Loucy (cell line): ENCODE data around the gene RING1.

Experiments used
- H2AFZ ChIP-seq: fragments of 200-600 bp; sonication (generic); 2 replicates; pipeline ENCODE4 v1.6.0; 2016; ENCODE audit warnings: antibody characterized with exemption, mild to moderate bottlenecking, low read length, moderate library complexity
- H3F3A ChIP-seq: fragments of 200-600 bp; 2 replicates; pipeline ENCODE4 v1.6.0; 2016; ENCODE audit warnings: antibody characterized with exemption, low read depth, mild to moderate bottlenecking
- H3K27me3 ChIP-seq: fragments of 200-600 bp; sonication (generic); 2 replicates; pipeline ENCODE4 v1.6.1; 2014; ENCODE audit warnings: low read length, mild to moderate bottlenecking; ENCODE audit not compliant: insufficient read depth, poor library complexity, severe bottlenecking
- H3K36me3 ChIP-seq: fragments of 200-600 bp; sonication (generic); 2 replicates; pipeline ENCODE4 v1.6.1; 2016; ENCODE audit warnings: low read length; ENCODE audit not compliant: insufficient read depth
- H3K4me1 ChIP-seq: fragments of 200-600 bp; sonication (generic); 2 replicates; pipeline ENCODE4 v1.5.1; 2014; ENCODE audit warnings: low read length, mild to moderate bottlenecking; ENCODE audit not compliant: insufficient read depth, poor library complexity, severe bottlenecking
- H3K4me2 ChIP-seq: fragments of 200-600 bp; sonication (generic); 2 replicates; pipeline ENCODE4 v1.6.0; 2014; ENCODE audit warnings: antibody characterized with exemption, low read length, low read depth, mild to moderate bottlenecking; ENCODE audit not compliant: poor library complexity, severe bottlenecking
- H3K4me3 ChIP-seq: fragments of 200-600 bp; sonication (generic); 2 replicates; pipeline ENCODE4 v1.5.1; 2014; ENCODE audit warnings: low read length, mild to moderate bottlenecking, mixed read lengths; ENCODE audit not compliant: poor library complexity, severe bottlenecking
- H3K79me2 ChIP-seq: fragments of 200-600 bp; sonication (generic); 2 replicates; pipeline ENCODE4 v1.6.1; 2014; ENCODE audit warnings: low read length; ENCODE audit not compliant: insufficient read depth
- H3K9ac ChIP-seq: fragments of 200-600 bp; sonication (generic); 2 replicates; pipeline ENCODE4 v1.6.0; 2014; ENCODE audit warnings: mild to moderate bottlenecking, low read depth, low read length, moderate library complexity; ENCODE audit not compliant: poor library complexity, severe bottlenecking
- H3K9me2 ChIP-seq: fragments of 200-600 bp; sonication (generic); replicated peaks from 2 replicates; pipeline ENCODE4 v1.6.1; 2016; ENCODE audit warnings: low read depth, low read length, mixed read lengths
- H3K9me3 ChIP-seq: fragments of 200-600 bp; sonication (generic); 2 replicates; pipeline ENCODE4 v1.6.1; 2014; ENCODE audit warnings: mild to moderate bottlenecking, antibody characterized with exemption, low read length, low read depth; ENCODE audit not compliant: insufficient read depth
- H4K20me1 ChIP-seq: fragments of 200-600 bp; sonication (generic); 2 replicates; pipeline ENCODE4 v1.6.0; 2014; ENCODE audit warnings: antibody characterized with exemption, low read length, mild to moderate bottlenecking; ENCODE audit not compliant: insufficient read depth, poor library complexity, severe bottlenecking
- CTCF ChIP-seq: fragments of 200-600 bp; sonication (generic); conservative IDR thresholded peaks from 2 replicates; pipeline ENCODE4 v1.5.1; 2014; ENCODE audit warnings: mild to moderate bottlenecking, antibody characterized with exemption, low read length
- EZH2phosphoT487 ChIP-seq: fragments of 200-600 bp; IDR thresholded peaks from 2 replicates; pipeline ENCODE4 v1.6.1; 2018; ENCODE audit warnings: antibody characterized with exemption, mild to moderate bottlenecking, moderate library complexity, borderline replicate concordance

The RING1 gene

GRCh38 chr6:33176906-33177305 is 31.4 kb upstream of the RING1 start:
- H3K9me3 ChIP-seq: no peaks in the 10 kb centered on the region
- no peaks in the 10 kb centered on the region for H3K36me3 ChIP-seq
- no peaks in the 10 kb centered on the region for H3K4me1 ChIP-seq
- H3K9me2 ChIP-seq: no peaks in the 10 kb centered on the region
- no peak for TF ChIP-seq EZH2phosphoT487
- TF ChIP-seq CTCF: no peak
- H3K79me2 ChIP-seq: no peaks in the 10 kb centered on the region
- no peak overlapping the region for H3K4me2 ChIP-seq
- peaks cover 41% of the 10 kb centered on the region for H3K27me3 ChIP-seq
- no peak overlapping the region for H2AFZ ChIP-seq
- H3K4me3 ChIP-seq: no peak overlapping the region
- H3F3A ChIP-seq: no peaks in the 10 kb centered on the region
- H3K9ac ChIP-seq: no peak overlapping the region
- no peaks in the 10 kb centered on the region for H4K20me1 ChIP-seq

GRCh38 chr6:33177552-33178446 is 30.5 kb upstream of the RING1 start:
- H3K9me3 ChIP-seq: no peaks in the 10 kb centered on the region
- H3K9ac ChIP-seq: no peak overlapping the region

GRCh38 chr6:33178755-33179475 is 29.4 kb upstream of the RING1 start:
- H2AFZ ChIP-seq: no peak overlapping the region
- no peaks in the 10 kb centered on the region for H4K20me1 ChIP-seq
- H3K9me3 ChIP-seq: no peaks in the 10 kb centered on the region
- no peaks in the 10 kb centered on the region for H3K9me2 ChIP-seq
- peaks cover 11% of the 10 kb centered on the region for H3K4me1 ChIP-seq
- H3K79me2 ChIP-seq: no peaks in the 10 kb centered on the region
- peaks cover 56% of the 10 kb centered on the region for H3K27me3 ChIP-seq
- TF ChIP-seq EZH2phosphoT487 (no peak), CTCF (no peak)
- H3K36me3 ChIP-seq: no peaks in the 10 kb centered on the region
- H3F3A ChIP-seq: no peaks in the 10 kb centered on the region
- no peak overlapping the region for H3K9ac ChIP-seq
- H3K4me3 ChIP-seq: no peak overlapping the region
- no peak overlapping the region for H3K4me2 ChIP-seq

More at GRCh38 chr6:33177552-33178446, 30.5 kb upstream of the RING1 start:
- Histone ChIP-seq H3K4me1 (peaks cover under 1% of the 10 kb centered on the region), H3K79me2 (no peaks in the 10 kb centered on the region), H3K36me3 (no peaks in the 10 kb centered on the region), H3K4me3 (no peak overlapping the region), H3F3A (no peaks in the 10 kb centered on the region), H2AFZ (no peak overlapping the region), H4K20me1 (no peaks in the 10 kb centered on the region), H3K4me2 (no peak overlapping the region), H3K9me2 (no peaks in the 10 kb centered on the region), H3K27me3 (peaks cover 50% of the 10 kb centered on the region)
- no peak for TF ChIP-seq CTCF
- no peak for TF ChIP-seq EZH2phosphoT487
